Kasumi-1 (cell line): ENCODE measurements around the gene ARMC3.
A peak's percentile ranks its signal among the peaks of the same experiment; 100 is the strongest.

ENCODE experiments used
- DNase-seq, 2 experiments: peaks; one replicate each; lab custom pipeline; 2025; lab: John Stamatoyannopoulos, UW

ARMC3 gene

GRCh38 chr10:23078114-23078513, 150.3 kb downstream of the ARMC3 start:
- DNase-seq, result no peak

- DNase-seq, result no peak
Measured at GRCh38 chr10:23079700-23080099, 151.8 kb downstream of the ARMC3 start.

- no peak for DNase-seq
Measured at GRCh38 chr10:23080262-23080661, 152.4 kb downstream of the ARMC3 start.

- DNase-seq, result no peak
Measured at GRCh38 chr10:23081221-23081750, 153.4 kb downstream of the ARMC3 start.

GRCh38 chr10:23081891-23082290, 154.0 kb downstream of the ARMC3 start:
- peak; percentile 47 to 66 for DNase-seq
